ENCODE measurements around the gene BRCA1. TPM values are rescaled to one million over a fixed set of nuclear protein-coding genes. Genes with fewer than 3 reads are reported as not detected.
"Not testable (repeated sequence)": the region's sequence is repeated elsewhere in the genome, so short reads cannot be mapped to it uniquely, and the experiment has no call there.

Gene BRCA1
- 17.2 TPM for total RNA-seq

- H3K9me3 ChIP-seq (ENCODE audit: control insufficient read depth in 3 of 3, low read length in 3 of 3) = no peaks in the 10 kb centered on the region
- no peaks in the 10 kb centered on the region for H3K27me3 ChIP-seq (ENCODE audit: control insufficient read depth in 3 of 3, insufficient read depth in 3 of 3, low read length in 3 of 3)
- H3K36me3 ChIP-seq (ENCODE audit: control insufficient read depth in 3 of 3, insufficient read depth in 3 of 3, low read length in 3 of 3) = peaks cover 0 to 3% (median 0%) of the 10 kb centered on the region in 3 donors
- peak within 1 kb of the TSS; percentile 76 to 89 (median 80) for H3K9ac ChIP-seq (ENCODE audit: low read depth in 1 of 3, low read length in 3 of 3)
- peaks cover 10 to 21% (median 14%) of the 10 kb centered on the region in 3 donors for H3K4me1 ChIP-seq (ENCODE audit: control insufficient read depth in 3 of 3, insufficient read depth in 3 of 3, low read length in 3 of 3)
- H3K4me3 ChIP-seq (ENCODE audit: low read length in 3 of 3) = peak within 1 kb of the TSS; percentile 86 to 99 (median 92)
- H3K27ac ChIP-seq (ENCODE audit: low read depth, low read length) = peak within 1 kb of the TSS; percentile 72
Observed at GRCh38 chr17:43125133-43125966, at the start of gene BRCA1. Gene BRCA1, minus strand, starts transcription at chr17:43125364. Its CDS starts 1,268 bp downstream, at chr17:43124096.

- Histone ChIP-seq H3K27me3 (ENCODE audit: control insufficient read depth in 3 of 3, insufficient read depth in 3 of 3, low read length in 3 of 3) (no peaks in the 10 kb centered on the region), H3K4me1 (ENCODE audit: control insufficient read depth in 3 of 3, insufficient read depth in 3 of 3, low read length in 3 of 3) (peaks cover 37 to 43% (median 41%) of the 10 kb centered on the region in 3 donors), H3K9me3 (ENCODE audit: control insufficient read depth in 3 of 3, low read length in 3 of 3) (no peaks in the 10 kb centered on the region), H3K27ac (ENCODE audit: low read depth, low read length) (peak overlapping the region; percentile 99), H3K4me3 (ENCODE audit: low read length in 3 of 3) (peak overlapping the region; percentile 85 to 99 (median 86)), H3K9ac (ENCODE audit: low read depth in 1 of 3, low read length in 3 of 3) (peak overlapping the region; percentile 95 to 100 (median 98)), H3K36me3 (ENCODE audit: control insufficient read depth in 3 of 3, insufficient read depth in 3 of 3, low read length in 3 of 3) (peaks cover 2 to 15% (median 10%) of the 10 kb centered on the region in 3 donors)
Observed at GRCh38 chr17:43171586-43172487, 46.7 kb upstream of the BRCA1 start.

GRCh38 chr17:43170766-43171585 is 45.8 kb upstream of the BRCA1 start, which contains the start of gene NBR1:
Gene NBR1, plus strand, starts transcription at chr17:43171214. Its CDS starts 4,586 bp downstream, at chr17:43175800.
- H3K27me3 ChIP-seq (ENCODE audit: control insufficient read depth in 3 of 3, insufficient read depth in 3 of 3, low read length in 3 of 3) = no peaks in the 10 kb centered on the region
- peaks cover 31 to 39% (median 37%) of the 10 kb centered on the region in 3 donors for H3K4me1 ChIP-seq (ENCODE audit: control insufficient read depth in 3 of 3, insufficient read depth in 3 of 3, low read length in 3 of 3)
- H3K27ac ChIP-seq (ENCODE audit: low read depth, low read length) = peak within 1 kb of the TSS; percentile 99
- peaks cover 2 to 6% (median 6%) of the 10 kb centered on the region in 3 donors for H3K36me3 ChIP-seq (ENCODE audit: control insufficient read depth in 3 of 3, insufficient read depth in 3 of 3, low read length in 3 of 3)
- H3K9me3 ChIP-seq (ENCODE audit: control insufficient read depth in 3 of 3, low read length in 3 of 3) = no peaks in the 10 kb centered on the region
- H3K4me3 ChIP-seq (ENCODE audit: low read length in 3 of 3) = peak within 1 kb of the TSS; percentile 85 to 99 (median 86)
- peak within 1 kb of the TSS; percentile 95 to 100 (median 98) for H3K9ac ChIP-seq (ENCODE audit: low read depth in 1 of 3, low read length in 3 of 3)

GRCh38 chr17:43170140-43170765 is 45.1 kb upstream of the BRCA1 start:
- Histone ChIP-seq H3K36me3 (ENCODE audit: control insufficient read depth in 3 of 3, insufficient read depth in 3 of 3, low read length in 3 of 3) (peaks cover 0 to 3% (median 0%) of the 10 kb centered on the region in 3 donors), H3K9ac (ENCODE audit: low read depth in 1 of 3, low read length in 3 of 3) (peak overlapping the region; percentile 95 to 100 (median 98)), H3K27me3 (ENCODE audit: control insufficient read depth in 3 of 3, insufficient read depth in 3 of 3, low read length in 3 of 3) (no peaks in the 10 kb centered on the region), H3K27ac (ENCODE audit: low read depth, low read length) (peak overlapping the region; percentile 99), H3K9me3 (ENCODE audit: control insufficient read depth in 3 of 3, low read length in 3 of 3) (no peaks in the 10 kb centered on the region), H3K4me3 (ENCODE audit: low read length in 3 of 3) (peak overlapping the region; percentile 85 to 99 (median 86)), H3K4me1 (ENCODE audit: control insufficient read depth in 3 of 3, insufficient read depth in 3 of 3, low read length in 3 of 3) (peaks cover 25 to 32% (median 32%) of the 10 kb centered on the region in 3 donors)

- H3K36me3 ChIP-seq (ENCODE audit: control insufficient read depth in 3 of 3, insufficient read depth in 3 of 3, low read length in 3 of 3) = peaks cover 0 to 4% (median 0%) of the 10 kb centered on the region in 3 donors
- H3K9ac ChIP-seq (ENCODE audit: low read depth in 1 of 3, low read length in 3 of 3) = peak overlapping the region; percentile 95 to 100 (median 98)
- H3K4me1 ChIP-seq (ENCODE audit: control insufficient read depth in 3 of 3, insufficient read depth in 3 of 3, low read length in 3 of 3) = peaks cover 22 to 30% (median 29%) of the 10 kb centered on the region in 3 donors
- peak overlapping the region; percentile 99 for H3K27ac ChIP-seq (ENCODE audit: low read depth, low read length)
- peak overlapping the region; percentile 85 to 99 (median 86) for H3K4me3 ChIP-seq (ENCODE audit: low read length in 3 of 3)
- H3K9me3 ChIP-seq (ENCODE audit: control insufficient read depth in 3 of 3, low read length in 3 of 3) = no peaks in the 10 kb centered on the region
- H3K27me3 ChIP-seq (ENCODE audit: control insufficient read depth in 3 of 3, insufficient read depth in 3 of 3, low read length in 3 of 3) = no peaks in the 10 kb centered on the region
Observed at GRCh38 chr17:43169561-43170139, 44.5 kb upstream of the BRCA1 start.

GRCh38 chr17:43165971-43166370 is 40.8 kb upstream of the BRCA1 start:
- H3K36me3 ChIP-seq (ENCODE audit: control insufficient read depth in 3 of 3, insufficient read depth in 3 of 3, low read length in 3 of 3) = peaks cover 0 to 12% (median 0%) of the 10 kb centered on the region in 3 donors
- H3K9me3 ChIP-seq (ENCODE audit: control insufficient read depth in 3 of 3, low read length in 3 of 3); H3K9ac ChIP-seq (ENCODE audit: low read depth in 1 of 3, low read length in 3 of 3); H3K4me3 ChIP-seq (ENCODE audit: low read length in 3 of 3); H3K27me3 ChIP-seq (ENCODE audit: control insufficient read depth in 3 of 3, insufficient read depth in 3 of 3, low read length in 3 of 3); H3K27ac ChIP-seq (ENCODE audit: low read depth, low read length): not testable (repeated sequence)
- peaks cover 8 to 12% (median 8%) of the 10 kb centered on the region in 3 donors for H3K4me1 ChIP-seq (ENCODE audit: control insufficient read depth in 3 of 3, insufficient read depth in 3 of 3, low read length in 3 of 3)

- peaks cover 0 to 18% (median 2%) of the 10 kb centered on the region in 3 donors for H3K36me3 ChIP-seq (ENCODE audit: control insufficient read depth in 3 of 3, insufficient read depth in 3 of 3, low read length in 3 of 3)
- not testable (repeated sequence) for H3K27ac ChIP-seq (ENCODE audit: low read depth, low read length); H3K27me3 ChIP-seq (ENCODE audit: control insufficient read depth in 3 of 3, insufficient read depth in 3 of 3, low read length in 3 of 3); H3K4me3 ChIP-seq (ENCODE audit: low read length in 3 of 3); H3K9ac ChIP-seq (ENCODE audit: low read depth in 1 of 3, low read length in 3 of 3); H3K4me1 ChIP-seq (ENCODE audit: control insufficient read depth in 3 of 3, insufficient read depth in 3 of 3, low read length in 3 of 3); H3K9me3 ChIP-seq (ENCODE audit: control insufficient read depth in 3 of 3, low read length in 3 of 3)
Observed at GRCh38 chr17:43159957-43160356, 34.8 kb upstream of the BRCA1 start.

- not testable (repeated sequence) for H3K4me1 ChIP-seq (ENCODE audit: control insufficient read depth in 3 of 3, insufficient read depth in 3 of 3, low read length in 3 of 3); H3K27me3 ChIP-seq (ENCODE audit: control insufficient read depth in 3 of 3, insufficient read depth in 3 of 3, low read length in 3 of 3); H3K27ac ChIP-seq (ENCODE audit: low read depth, low read length); H3K9me3 ChIP-seq (ENCODE audit: control insufficient read depth in 3 of 3, low read length in 3 of 3); H3K9ac ChIP-seq (ENCODE audit: low read depth in 1 of 3, low read length in 3 of 3); H3K4me3 ChIP-seq (ENCODE audit: low read length in 3 of 3)
- H3K36me3 ChIP-seq (ENCODE audit: control insufficient read depth in 3 of 3, insufficient read depth in 3 of 3, low read length in 3 of 3) = peaks cover 0 to 13% (median 2%) of the 10 kb centered on the region in 3 donors
Observed at GRCh38 chr17:43159232-43159631, 34.1 kb upstream of the BRCA1 start.

All from skeletal muscle tissue (tissue), 4 donors.